IMR-90 (cell line): Measurements from ENCODE around the gene XAB2. TPM values are rescaled to one million over a fixed set of nuclear protein-coding genes. Genes with fewer than 3 reads are reported as not detected.

Experiments
- ATAC-seq: fragments of 200-7000 bp; cut with Tn5 transposase; 2 replicates; pipeline ENCODE4 v1.9.1; 2020; ENCODE audit warnings: low read depth, mild to moderate bottlenecking, moderate library complexity
- BruUV-seq: library from RNA; stranded (reverse); fragments of 400-500 nt; replicated peaks from 2 replicates; lab custom pipeline; 2021; lab: Mats Ljungman, UMichigan
- CTCF ChIA-PET: fragments of 300-600 bp; formaldehyde crosslinking; extraction: SDS; loops from one replicate; lab custom pipeline; 2021; ENCODE audit warnings: antibody characterized with exemption; lab: Yijun Ruan, JAX
- POLR2A ChIA-PET: fragments of 300-600 bp; sonication (Branson Sonifier 250); formaldehyde crosslinking; loops from one replicate; lab custom pipeline; 2022; ENCODE audit warnings: antibody characterized with exemption; ENCODE audit not compliant: unreplicated experiment; lab: Charles Lee
- DNase-seq: peaks from one replicate; pipeline ENCODE4 v3.0.0; 2013
- H2AFZ ChIP-seq: replicated peaks from 2 replicates; pipeline ENCODE3; 2013; ENCODE audit warnings: low read length, mild to moderate bottlenecking; ENCODE audit not compliant: poor library complexity
- H2AK5ac ChIP-seq: 2 replicates; pipeline ENCODE4 v1.6.1; 2013; ENCODE audit warnings: low read depth, low read length, inconsistent platforms
- H2AK9ac ChIP-seq: replicated peaks from 2 replicates; pipeline ENCODE3; 2013; ENCODE audit warnings: mild to moderate bottlenecking, low read depth, low read length, moderate library complexity; ENCODE audit not compliant: poor library complexity
- H2BK120ac ChIP-seq: 2 replicates; pipeline ENCODE4 v1.6.1; 2013; ENCODE audit warnings: low read depth, low read length, inconsistent platforms
- H2BK15ac ChIP-seq: 3 replicates; pipeline ENCODE4 v1.6.1; 2013; ENCODE audit warnings: low read depth, low read length, inconsistent platforms
- H2BK20ac ChIP-seq: 2 replicates; pipeline ENCODE4 v1.6.1; 2013; ENCODE audit warnings: low read depth, mild to moderate bottlenecking, inconsistent platforms, low read length, moderate library complexity
- H2BK5ac ChIP-seq: 2 replicates; pipeline ENCODE4 v1.6.1; 2013; ENCODE audit warnings: mild to moderate bottlenecking, low read depth, low read length, inconsistent platforms; ENCODE audit not compliant: poor library complexity, severe bottlenecking
- H3K14ac ChIP-seq: replicated peaks from 2 replicates; pipeline ENCODE4 v1.6.1; 2013; ENCODE audit warnings: low read depth, low read length, inconsistent platforms
- H3K18ac ChIP-seq: 2 replicates; pipeline ENCODE4 v1.6.1; 2013; ENCODE audit warnings: low read depth, low read length, control low read depth
- H3K23ac ChIP-seq: 2 replicates; pipeline ENCODE4 v1.6.1; 2013; ENCODE audit warnings: low read depth, low read length, inconsistent platforms
- H3K27ac ChIP-seq: 2 replicates; pipeline ENCODE4 v1.5.1; 2013; ENCODE audit warnings: mild to moderate bottlenecking, control low read depth, low read length; ENCODE audit not compliant: insufficient read depth
- H3K27me3 ChIP-seq: 2 replicates; pipeline ENCODE4 v1.6.1; 2013; ENCODE audit warnings: low read length; ENCODE audit not compliant: control insufficient read depth, insufficient read depth
- H3K36me3 ChIP-seq: 2 replicates; pipeline ENCODE4 v1.6.1; 2013; ENCODE audit warnings: low read length, mixed read lengths; ENCODE audit not compliant: control insufficient read depth, insufficient read depth
- H3K4ac ChIP-seq: 2 replicates; pipeline ENCODE4 v1.6.1; 2013; ENCODE audit warnings: low read depth, low read length, inconsistent platforms
- H3K4me1 ChIP-seq: 2 replicates; pipeline ENCODE4 v1.6.1; 2013; ENCODE audit warnings: low read length, mixed read lengths; ENCODE audit not compliant: control insufficient read depth, insufficient read depth
- H3K4me2 ChIP-seq: 2 replicates; pipeline ENCODE4 v1.6.1; 2013; ENCODE audit warnings: low read depth, mild to moderate bottlenecking, control low read depth, low read length, moderate library complexity
- H3K4me3 ChIP-seq: 2 replicates; pipeline ENCODE4 v1.5.1; 2013; ENCODE audit warnings: low read depth, mild to moderate bottlenecking, control low read depth, low read length, moderate library complexity; ENCODE audit not compliant: insufficient read depth
- H3K56ac ChIP-seq: 2 replicates; pipeline ENCODE4 v1.6.1; 2013; ENCODE audit warnings: low read length, inconsistent platforms; ENCODE audit not compliant: insufficient read depth; ENCODE audit errors: extremely low read depth
- H3K79me1 ChIP-seq, 2 experiments: 2 replicates each; pipeline ENCODE4 v1.6.1; 2013; ENCODE audit warnings: low read length in 2 of 2, inconsistent platforms in 1 of 2, low read depth in 1 of 2
- H3K9ac ChIP-seq: 2 replicates; pipeline ENCODE4 v1.6.1; 2013; ENCODE audit warnings: low read depth, low read length, control low read depth
- H3K9me1 ChIP-seq: 2 replicates; pipeline ENCODE4 v1.6.1; 2013; ENCODE audit warnings: low read length, inconsistent platforms; ENCODE audit not compliant: insufficient read depth
- H3K9me3 ChIP-seq: 2 replicates; pipeline ENCODE4 v1.6.1; 2013; ENCODE audit warnings: low read length; ENCODE audit not compliant: control insufficient read depth, insufficient read depth
- H4K20me1 ChIP-seq: 2 replicates; pipeline ENCODE4 v1.6.1; 2013; ENCODE audit warnings: low read length, inconsistent platforms; ENCODE audit not compliant: insufficient read depth
- H4K5ac ChIP-seq: 2 replicates; pipeline ENCODE4 v1.6.1; 2013; ENCODE audit warnings: mild to moderate bottlenecking, low read depth, low read length, control low read depth
- H4K8ac ChIP-seq, 2 experiments: 2 replicates each; pipeline ENCODE4 v1.6.1; 2013; ENCODE audit warnings: low read depth in 2 of 2, low read length in 2 of 2, control low read depth in 1 of 2, inconsistent platforms in 1 of 2
- H4K91ac ChIP-seq: 2 replicates; pipeline ENCODE4 v1.6.1; 2013; ENCODE audit warnings: low read depth, low read length, inconsistent platforms; ENCODE audit not compliant: insufficient read depth
- CEBPB ChIP-seq: IDR thresholded peaks from 2 replicates; pipeline ENCODE4 v1.6.1; 2012; ENCODE audit warnings: low read depth, low read length, improper control_type of control experiment
- CHD1 ChIP-seq: IDR thresholded peaks from 2 replicates; pipeline ENCODE4 v1.6.1; 2012; ENCODE audit warnings: low read depth, low read length, improper control_type of control experiment
- MAFK ChIP-seq: IDR thresholded peaks from 2 replicates; pipeline ENCODE4 v1.6.1; 2012; ENCODE audit warnings: low read depth, low read length, improper control_type of control experiment
- MXI1 ChIP-seq: IDR thresholded peaks from 2 replicates; pipeline ENCODE4 v1.6.1; 2012; ENCODE audit warnings: low read depth, mild to moderate bottlenecking, low read length, moderate library complexity, borderline replicate concordance
- POLR2A ChIP-seq: IDR thresholded peaks from 2 replicates; pipeline ENCODE4 v1.6.1; 2012; ENCODE audit warnings: mild to moderate bottlenecking, low read depth, low read length
- RFX5 ChIP-seq: IDR thresholded peaks from 2 replicates; pipeline ENCODE4 v1.8.0; 2012; ENCODE audit warnings: low read depth, mild to moderate bottlenecking, low read length, moderate library complexity
- WGBS, 2 experiments: methylation state at CpG; one replicate each; pipeline versions ENCODE4 v1.1.5 to v1.1.7; 2013; ENCODE audit warnings: missing lambda C conversion rate in 2 of 2; ENCODE audit not compliant: insufficient read length in 1 of 2; ENCODE audit errors: extremely low coverage in 2 of 2; 5-methylcytosine and 5-hydroxymethylcytosine counted together
- dilution Hi-C: fragments of 300-500 bp; cut with HindIII; formaldehyde crosslinking; loops from one replicate; pipeline ENCODE4 v1.14.3; 2018; ENCODE audit warnings: low sequenced_read_pairs; ENCODE audit not compliant: unreplicated experiment
- in situ Hi-C: fragments of 300-500 bp; cut with MboI; formaldehyde crosslinking; loops from 3 replicates; pipeline ENCODE4 v1.14.3; 2019; ENCODE audit warnings: low sequenced_read_pairs, inconsistent platforms, mixed read lengths
- intact Hi-C: fragments of 100-400 bp; cut with micrococcal nuclease; formaldehyde crosslinking; loops from 2 replicates; pipeline ENCODE4 v1.10.0; 2022
- polyA plus RNA-seq, 3 experiments: library from polyadenylated mRNA; depleted of rRNA; stranded (reverse); fragments of >200 nt; gene quantifications; 2 replicates each; pipeline ENCODE4 v1.2.3, GENCODE V29; 2012; ENCODE audit warnings: low replicate concordance in 1 of 3
- total RNA-seq: library from RNA; depleted of rRNA; stranded (reverse); fragments of >200 nt; gene quantifications from 2 replicates; pipeline ENCODE4 v1.2.3, GENCODE V29; 2012
- TF ChIP-seq, protein P1 (sequence below): fragments of 150-350 bp; IDR thresholded peaks from 2 replicates; pipeline ENCODE4 v1.6.1; 2016; ENCODE audit warnings: low read depth, mild to moderate bottlenecking, low read length, moderate library complexity, borderline replicate concordance
- TF ChIP-seq, protein P2 (sequence below): fragments of 150-350 bp; IDR thresholded peaks from 2 replicates; pipeline ENCODE4 v1.6.1; 2017; ENCODE audit warnings: mild to moderate bottlenecking, antibody characterized with exemption, low read length, low read depth

Gene XAB2
- total and polyA plus RNA-seq, 2 of the 4 experiments (the other 2 are of a cell fraction): 29.9 to 34.4 TPM

DNA sequence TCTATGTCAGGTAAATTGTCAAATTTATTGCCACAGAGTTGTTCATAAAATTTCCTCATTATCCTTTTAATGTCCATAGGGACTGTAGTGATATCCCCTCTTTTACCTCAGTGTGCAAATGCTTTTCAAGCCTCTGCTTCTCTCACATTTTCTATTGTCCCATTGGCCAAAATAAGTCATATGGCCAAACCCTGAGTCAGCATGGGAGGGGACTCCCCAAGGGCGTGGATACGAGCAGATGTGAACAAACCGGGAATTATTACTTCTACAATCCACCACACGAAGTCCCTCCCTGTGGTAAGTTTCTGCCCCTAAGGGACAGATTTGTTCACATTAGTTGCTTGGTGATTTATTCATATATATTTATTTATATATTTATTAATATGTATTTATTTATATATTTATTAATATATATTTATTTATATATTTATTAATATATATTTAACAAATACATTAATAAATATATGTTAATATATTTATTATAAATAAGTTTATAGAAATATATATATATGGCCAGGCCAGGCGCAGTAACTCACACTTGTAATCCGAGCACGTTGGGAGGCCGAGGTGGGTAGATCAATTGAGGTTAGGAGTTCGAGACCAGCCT is 53.8 kb downstream of the XAB2 start:
- dilution Hi-C loops (no loop called here), intact Hi-C loops (no loop called here), in situ Hi-C loops (no loop called here)
- no peaks in the 10 kb centered on the region for H3K36me3 ChIP-seq
- H3K4me3 ChIP-seq: no peak overlapping the region
- H3K23ac ChIP-seq: no peak overlapping the region
- no peak overlapping the region for H2BK15ac ChIP-seq
- no peak overlapping the region for H2BK20ac ChIP-seq
- H4K20me1 ChIP-seq: no peaks in the 10 kb centered on the region
- no CpG with 5 or more reads among the region's 9 CpGs for WGBS, 2 experiments
- no peak overlapping the region for H3K14ac ChIP-seq
- no peak overlapping the region for H2AFZ ChIP-seq
- H3K56ac ChIP-seq: no peak overlapping the region
- peaks cover 3% of the 10 kb centered on the region for H3K27me3 ChIP-seq
- POLR2A ChIA-PET: no interaction called here
- no peak overlapping the region for H2AK5ac ChIP-seq
- H2AK9ac ChIP-seq: no peak overlapping the region
- H4K91ac ChIP-seq: no peak overlapping the region
- H3K9me1 ChIP-seq: no peaks in the 10 kb centered on the region
- ATAC-seq (no peak), DNase-seq (no peak)
- TF ChIP-seq MAFK: peak; percentile 21; the same call in 1 of the 2 replicates
- TF ChIP-seq POLR2A: no peak
- TF ChIP-seq, protein P1, sequence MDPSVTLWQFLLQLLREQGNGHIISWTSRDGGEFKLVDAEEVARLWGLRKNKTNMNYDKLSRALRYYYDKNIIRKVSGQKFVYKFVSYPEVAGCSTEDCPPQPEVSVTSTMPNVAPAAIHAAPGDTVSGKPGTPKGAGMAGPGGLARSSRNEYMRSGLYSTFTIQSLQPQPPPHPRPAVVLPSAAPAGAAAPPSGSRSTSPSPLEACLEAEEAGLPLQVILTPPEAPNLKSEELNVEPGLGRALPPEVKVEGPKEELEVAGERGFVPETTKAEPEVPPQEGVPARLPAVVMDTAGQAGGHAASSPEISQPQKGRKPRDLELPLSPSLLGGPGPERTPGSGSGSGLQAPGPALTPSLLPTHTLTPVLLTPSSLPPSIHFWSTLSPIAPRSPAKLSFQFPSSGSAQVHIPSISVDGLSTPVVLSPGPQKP: no peak
- TF ChIP-seq MXI1: no peak
- TF ChIP-seq CHD1: no peak
- TF ChIP-seq CEBPB: no peak
- TF ChIP-seq, protein P2, sequence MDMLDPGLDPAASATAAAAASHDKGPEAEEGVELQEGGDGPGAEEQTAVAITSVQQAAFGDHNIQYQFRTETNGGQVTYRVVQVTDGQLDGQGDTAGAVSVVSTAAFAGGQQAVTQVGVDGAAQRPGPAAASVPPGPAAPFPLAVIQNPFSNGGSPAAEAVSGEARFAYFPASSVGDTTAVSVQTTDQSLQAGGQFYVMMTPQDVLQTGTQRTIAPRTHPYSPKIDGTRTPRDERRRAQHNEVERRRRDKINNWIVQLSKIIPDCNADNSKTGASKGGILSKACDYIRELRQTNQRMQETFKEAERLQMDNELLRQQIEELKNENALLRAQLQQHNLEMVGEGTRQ: peak; percentile 41; the same call in 1 of the 2 replicates
- TF ChIP-seq RFX5: no peak
- no peaks in the 10 kb centered on the region for H3K4me1 ChIP-seq
- CTCF ChIA-PET: no interaction called here
- H4K5ac ChIP-seq: no peak overlapping the region
- H3K27ac ChIP-seq: no peak overlapping the region
- no peak overlapping the region for H4K8ac ChIP-seq
- H3K18ac ChIP-seq: no peak overlapping the region
- no peak overlapping the region for H3K4ac ChIP-seq
- BruUV-seq: no TSS peak
- H3K9me3 ChIP-seq: no peaks in the 10 kb centered on the region
- H2BK5ac ChIP-seq: no peak overlapping the region
- H2BK120ac ChIP-seq: no peak overlapping the region
- no peak overlapping the region for H3K4me2 ChIP-seq
- H3K79me1 ChIP-seq: no peaks in the 10 kb centered on the region
- no peak overlapping the region for H3K9ac ChIP-seq
